B cell (primary cell): Measurements from ENCODE around the gene HOATZ. TPM values are rescaled to one million over a fixed set of nuclear protein-coding genes. Genes with fewer than 3 reads are reported as not detected.
A peak's percentile ranks its signal among the peaks of the same experiment; 100 is the strongest.

Experiments
- ATAC-seq: fragments of 200-7000 bp; cut with Tn5 transposase; one replicate; pipeline ENCODE4 v1.10.0; 2021; ENCODE audit warnings: low read depth, mild to moderate bottlenecking, moderate number of reproducible peaks, moderate library complexity
- CTCF ChIA-PET: fragments of 350-600 bp; sonication (Branson Sonifier 250); formaldehyde crosslinking; loops from one replicate; lab custom pipeline; 2021; ENCODE audit warnings: antibody characterized with exemption, inconsistent platforms; lab: Charles Lee
- POLR2A ChIA-PET: fragments of 350-600 bp; sonication (Branson Sonifier 250); formaldehyde crosslinking; loops from one replicate; lab custom pipeline; 2021; ENCODE audit warnings: antibody characterized with exemption; lab: Charles Lee
- DNase-seq: peaks from one replicate; pipeline ENCODE4 v3.0.0; 2013
- H2AFZ ChIP-seq: 2 replicates; pipeline ENCODE4 v1.6.1; 2012; ENCODE audit warnings: mild to moderate bottlenecking, low read depth, low read length; ENCODE audit not compliant: insufficient read depth, poor library complexity, severe bottlenecking
- H3K27ac ChIP-seq, 2 donors: 1 replicate in 1 of 2; 2 replicates in 1 of 2; pipeline ENCODE4 v1.5.1; 2012 to 2013; ENCODE audit warnings: low read length in 2 of 2, mild to moderate bottlenecking in 2 of 2, moderate library complexity in 1 of 2
- H3K27me3 ChIP-seq, 4 experiments: fragments of 200-600 bp in 1 of 4; sonication (generic) in 1 of 4; replicated peaks in 1 of 4; 1 replicate in 2 of 4; 2 replicates in 2 of 4; pipeline versions ENCODE4 v1.6.1 to v1.7.0; 2013 to 2016; ENCODE audit warnings: low read length in 3 of 4, mild to moderate bottlenecking in 2 of 4, mixed read lengths in 1 of 4, moderate library complexity in 1 of 4; ENCODE audit not compliant: insufficient read depth in 4 of 4, control insufficient read depth in 3 of 4; ENCODE audit errors: control extremely low read depth in 1 of 4
- H3K36me3 ChIP-seq, 2 experiments: replicated peaks in 1 of 2; 1 replicate in 1 of 2; 2 replicates in 1 of 2; pipeline versions ENCODE4 v1.6.1 to v1.7.1; 2013; ENCODE audit warnings: low read length in 1 of 2; ENCODE audit not compliant: insufficient read depth in 2 of 2, control insufficient read depth in 1 of 2; ENCODE audit errors: control extremely low read depth in 1 of 2, extremely low read depth in 1 of 2
- H3K4me1 ChIP-seq, 2 donors: fragments of 200-600 bp in 1 of 2; sonication (generic) in 1 of 2; 1 replicate in 1 of 2; 2 replicates in 1 of 2; pipeline versions ENCODE4 v1.5.1 to v1.6.1; 2013 to 2017; ENCODE audit warnings: low read length in 2 of 2; ENCODE audit not compliant: control insufficient read depth in 2 of 2, insufficient read depth in 2 of 2
- H3K4me2 ChIP-seq: replicated peaks from 2 replicates; pipeline ENCODE3; 2012; ENCODE audit warnings: mild to moderate bottlenecking, low read depth, low read length; ENCODE audit not compliant: poor library complexity, severe bottlenecking
- H3K4me3 ChIP-seq, 5 experiments: fragments of 200-600 bp in 1 of 5; sonication (generic) in 1 of 5; 1 replicate in 3 of 5; 2 replicates in 2 of 5; pipeline versions ENCODE4 v1.5.1 to v1.7.0; 2011 to 2016; ENCODE audit warnings: low read length in 4 of 5, mild to moderate bottlenecking in 4 of 5, low read depth in 2 of 5, control low read depth in 1 of 5, moderate library complexity in 1 of 5; ENCODE audit not compliant: insufficient read depth in 1 of 5; ENCODE audit errors: control extremely low read depth in 1 of 5, extremely low read depth in 1 of 5
- H3K79me2 ChIP-seq: fragments of 200-600 bp; sonication (generic); one replicate; pipeline ENCODE4 v1.6.0; 2016; ENCODE audit warnings: low read length; ENCODE audit not compliant: control insufficient read depth, insufficient read depth
- H3K9ac ChIP-seq: fragments of 200-600 bp; sonication (generic); 2 replicates; pipeline ENCODE4 v1.6.1; 2017; ENCODE audit warnings: mild to moderate bottlenecking, low read length, moderate library complexity
- H3K9me3 ChIP-seq, 3 donors: one replicate each; pipeline versions ENCODE4 v1.6.1 to v1.7.1; 2013; ENCODE audit warnings: low read length in 2 of 3; ENCODE audit not compliant: control insufficient read depth in 2 of 3, insufficient read depth in 1 of 3; ENCODE audit errors: control extremely low read depth in 1 of 3
- H4K20me1 ChIP-seq: 2 replicates; pipeline ENCODE4 v1.6.0; 2012; ENCODE audit warnings: mild to moderate bottlenecking, low read length; ENCODE audit not compliant: insufficient read depth, control insufficient read depth, poor library complexity, severe bottlenecking
- H3K27ac Mint-ChIP-seq: one replicate; pipeline ENCODE4 v1.8.0; 2021; ENCODE audit warnings: mixed read lengths
- H3K27me3 Mint-ChIP-seq: one replicate; pipeline ENCODE4 v1.8.0; 2021; ENCODE audit warnings: mixed read lengths
- H3K4me1 Mint-ChIP-seq: one replicate; pipeline ENCODE4 v1.8.0; 2021; ENCODE audit warnings: mixed read lengths
- H3K4me3 Mint-ChIP-seq: one replicate; pipeline ENCODE4 v1.8.0; 2021; ENCODE audit warnings: mixed read lengths
- H3K9me3 Mint-ChIP-seq: one replicate; pipeline ENCODE4 v1.8.0; 2022; ENCODE audit warnings: mixed read lengths; ENCODE audit not compliant: insufficient read depth
- CTCF ChIP-seq: fragments of 200-600 bp; IDR thresholded peaks from one replicate; pipeline ENCODE4 v1.8.0; 2022; ENCODE audit warnings: antibody characterized with exemption, mild to moderate bottlenecking
- EZH2 ChIP-seq: IDR thresholded peaks from 2 replicates; pipeline ENCODE4 v1.6.1; 2012; ENCODE audit warnings: borderline replicate concordance, low read depth, mild to moderate bottlenecking, moderate library complexity, low read length; ENCODE audit not compliant: insufficient read depth, poor library complexity, severe bottlenecking
- WGBS: methylation state at CpG from one replicate; pipeline ENCODE4 v1.1.5; 2013; ENCODE audit warnings: missing lambda C conversion rate; ENCODE audit not compliant: insufficient coverage; 5-methylcytosine and 5-hydroxymethylcytosine counted together
- intact Hi-C: fragments of 100-400 bp; cut with micrococcal nuclease; formaldehyde crosslinking; loops from one replicate; pipeline ENCODE4 v1.10.0; 2022
- polyA minus RNA-seq: library from RNA; depleted of rRNA, polyadenylated mRNA; stranded (reverse); fragments of >200 nt; gene quantifications from 2 replicates; pipeline ENCODE4 v1.2.3, GENCODE V29; 2012
- polyA plus RNA-seq: library from polyadenylated mRNA; depleted of rRNA; stranded (reverse); fragments of >200 nt; gene quantifications from 2 replicates; pipeline ENCODE4 v1.2.3, GENCODE V29; 2012
- total RNA-seq, 2 donors: library from RNA; stranded (reverse); fragments of 120-200 nt in 1 of 2; gene quantifications; 1 replicate in 1 of 2; 2 replicates in 1 of 2; pipeline versions ENCODE4 v1.2.3 to v1.2.4, GENCODE V29; 2013 to 2022

HOATZ gene
- not detected in 2 replicates for total RNA-seq
- total RNA-seq (2013): not detected
- polyA plus RNA-seq: not detected in 2 replicates
- polyA minus RNA-seq: not detected in 2 replicates

GRCh38 chr11:111514216-111515031 is at the start of gene HOATZ:
HOATZ (plus strand) TSS chr11:111514778; CDS start chr11:111514785, 7 bp downstream.
- Mint-ChIP-seq H3K9me3 (no peaks in the 10 kb centered on the region), H3K4me1 (peaks cover 15% of the 10 kb centered on the region), H3K27me3 (peaks cover 38% of the 10 kb centered on the region), H3K4me3 (peak within 1 kb of the TSS; percentile 54), H3K27ac (no peak within 1 kb of the TSS)
- H3K79me2 ChIP-seq: no peaks in the 10 kb centered on the region
- H3K4me1 ChIP-seq: peaks cover 17 to 19% of the 10 kb centered on the region in 2 donors
- intact Hi-C loops: no loop called here
- no peak within 1 kb of the TSS for H2AFZ ChIP-seq
- 29% methylated on average over 32 of the region's 39 CpGs for WGBS
- H3K27me3 ChIP-seq: peaks cover 3 to 32% (median 30%) of the 10 kb centered on the region in 4 experiments
- H3K4me3 ChIP-seq: peak within 1 kb of the TSS in 1 of 5 experiments; percentile 15
- H3K9me3 ChIP-seq: peaks cover 0 to 3% (median 0%) of the 10 kb centered on the region in 3 donors
- ATAC-seq (peak; percentile 28), DNase-seq (peak; percentile 46)
- peak within 1 kb of the TSS; percentile 52 for H3K4me2 ChIP-seq
- H3K9ac ChIP-seq: no peak within 1 kb of the TSS
- no peaks in the 10 kb centered on the region for H3K36me3 ChIP-seq
- TF ChIP-seq CTCF (no peak), EZH2 (no peak)
- ChIA-PET POLR2A (no interaction called here), CTCF (interaction anchor here (2.0 kb wide), 1 partner anchor 19 kb away, joined by 6 read pairs; no protein-coding TSS in a partner anchor)
- no peaks in the 10 kb centered on the region for H4K20me1 ChIP-seq
- no peak within 1 kb of the TSS for H3K27ac ChIP-seq

- Histone ChIP-seq H3K9ac (no peak overlapping the region), H3K27me3 (peaks cover 0 to 3% (median 0%) of the 10 kb centered on the region in 4 experiments), H3K9me3 (no peaks in the 10 kb centered on the region), H4K20me1 (no peaks in the 10 kb centered on the region), H3K79me2 (no peaks in the 10 kb centered on the region), H3K4me3 (no peak overlapping the region), H3K4me1 (no peaks in the 10 kb centered on the region), H3K27ac (no peak overlapping the region), H3K36me3 (no peaks in the 10 kb centered on the region), H2AFZ (no peak overlapping the region), H3K4me2 (no peak overlapping the region)
- H3K27me3 Mint-ChIP-seq: peaks cover 30% of the 10 kb centered on the region
- WGBS: 100% methylated on average over 1 of the region's 1 CpG
- DNase-seq: no peak
- ChIA-PET CTCF (no interaction called here), POLR2A (no interaction called here)
- H3K9me3 Mint-ChIP-seq: no peaks in the 10 kb centered on the region
- intact Hi-C loops: no loop called here
- TF ChIP-seq CTCF: no peak
- TF ChIP-seq EZH2: no peak
- H3K4me1 Mint-ChIP-seq: no peaks in the 10 kb centered on the region
- no peak overlapping the region for H3K4me3 Mint-ChIP-seq
- H3K27ac Mint-ChIP-seq: no peak overlapping the region
- no peak for ATAC-seq
Observed at GRCh38 chr11:111465400-111465799, 49.2 kb upstream of the HOATZ start.
